Calu3 (cell line): ENCODE measurements around the gene SLC39A2. TPM values are rescaled to one million over a fixed set of nuclear protein-coding genes. Genes with fewer than 3 reads are reported as not detected.

Experiments
- BruUV-seq: library from RNA; stranded (reverse); fragments of 400-500 nt; replicated peaks from 2 replicates; lab custom pipeline; 2021; lab: Mats Ljungman, UMichigan
- CTCF ChIA-PET: fragments of 300-600 bp; sonication (Branson Sonifier 250); formaldehyde crosslinking; loops from one replicate; lab custom pipeline; 2022; ENCODE audit warnings: antibody characterized with exemption; lab: Charles Lee
- DNase-seq: peaks from one replicate; pipeline ENCODE4 v3.0.0; 2022
- H3K27ac Mint-ChIP-seq: one replicate; pipeline ENCODE4 v1.8.0; 2022; ENCODE audit warnings: mixed read lengths; ENCODE audit not compliant: unreplicated experiment
- H3K27me3 Mint-ChIP-seq: one replicate; pipeline ENCODE4 v1.8.0; 2022; ENCODE audit warnings: mixed read lengths; ENCODE audit not compliant: unreplicated experiment
- H3K36me3 Mint-ChIP-seq: one replicate; pipeline ENCODE4 v1.8.0; 2022; ENCODE audit warnings: mild to moderate bottlenecking, moderate library complexity, mixed read lengths; ENCODE audit not compliant: insufficient read depth, unreplicated experiment
- H3K4me1 Mint-ChIP-seq: one replicate; pipeline ENCODE4 v1.8.0; 2022; ENCODE audit warnings: mild to moderate bottlenecking, low read depth, mixed read lengths; ENCODE audit not compliant: unreplicated experiment
- H3K4me3 Mint-ChIP-seq: one replicate; pipeline ENCODE4 v1.8.0; 2022; ENCODE audit warnings: mild to moderate bottlenecking, low read depth, moderate library complexity, mixed read lengths; ENCODE audit not compliant: unreplicated experiment
- H3K9me3 Mint-ChIP-seq: one replicate; pipeline ENCODE4 v1.8.0; 2022; ENCODE audit warnings: low read depth, mixed read lengths; ENCODE audit not compliant: unreplicated experiment
- CTCF ChIP-seq: fragments of 200-600 bp; IDR thresholded peaks from one replicate; pipeline ENCODE4 v1.8.0; 2022; ENCODE audit warnings: antibody characterized with exemption; ENCODE audit not compliant: unreplicated experiment
- intact Hi-C: fragments of 100-400 bp; cut with micrococcal nuclease; formaldehyde crosslinking; loops from one replicate; pipeline ENCODE4 v1.10.0; 2022; ENCODE audit not compliant: unreplicated experiment
- total RNA-seq: library from RNA; stranded (reverse); gene quantifications from 2 replicates; pipeline ENCODE4 v1.2.3, GENCODE V29; 2022

The SLC39A2 gene
- total RNA-seq, 1 experiment from 2014 or later, result not detected

DNA sequence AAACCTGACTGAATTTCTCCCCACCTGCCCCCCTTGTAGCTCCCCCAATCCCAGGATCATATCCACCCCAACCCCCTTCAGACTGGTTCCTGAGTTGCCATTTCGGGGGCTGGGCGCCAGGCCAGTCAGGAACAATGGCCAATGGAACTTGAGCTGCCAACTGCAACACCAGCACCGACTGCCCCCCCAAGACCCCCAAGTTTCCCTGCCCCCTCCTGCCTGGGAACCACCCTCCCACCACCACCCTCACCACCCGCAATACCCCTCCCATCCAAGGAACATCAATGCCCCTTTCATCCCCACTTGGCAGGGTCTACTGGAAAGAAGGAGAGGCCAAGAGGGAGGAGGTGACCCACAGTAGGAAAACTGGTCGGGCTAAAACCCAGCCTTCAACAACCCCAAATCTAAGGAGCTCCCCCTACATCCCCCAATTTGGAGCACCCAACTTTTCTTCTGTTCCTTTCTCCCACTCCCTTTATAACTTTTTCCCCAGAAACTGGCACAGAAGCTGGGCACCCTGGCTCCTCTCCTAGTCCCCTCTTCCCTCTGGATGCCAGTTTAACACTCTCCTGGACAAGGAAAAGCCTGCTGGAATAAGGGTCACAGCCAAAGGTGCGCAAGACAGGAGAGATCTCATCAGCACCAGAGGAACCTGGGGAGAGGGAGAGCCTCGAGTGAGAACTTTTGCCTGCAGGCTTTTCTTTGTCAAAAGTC is 27.3 kb downstream of the SLC39A2 start:
- TF ChIP-seq CTCF, result no peak
- CTCF ChIA-PET, result no interaction called here
- Mint-ChIP-seq H3K27ac (no peak overlapping the region), H3K9me3 (no peaks in the 10 kb centered on the region), H3K36me3 (peaks cover 8% of the 10 kb centered on the region), H3K27me3 (peaks cover 48% of the 10 kb centered on the region), H3K4me1 (no peaks in the 10 kb centered on the region), H3K4me3 (no peak overlapping the region)
- DNase-seq, result no peak
- intact Hi-C loops, result no loop called here
- BruUV-seq, result no TSS peak

- Mint-ChIP-seq H3K36me3 (peaks cover 8% of the 10 kb centered on the region), H3K4me1 (no peaks in the 10 kb centered on the region), H3K27me3 (peaks cover 49% of the 10 kb centered on the region), H3K9me3 (no peaks in the 10 kb centered on the region), H3K27ac (no peak overlapping the region), H3K4me3 (no peak overlapping the region)
- TF ChIP-seq CTCF, result no peak
- BruUV-seq, result no TSS peak
- no peak for DNase-seq
- intact Hi-C loops, result no loop called here
- CTCF ChIA-PET, result no interaction called here
Measured at GRCh38 chr14:21026988-21027315, 27.9 kb downstream of the SLC39A2 start.

DNA sequence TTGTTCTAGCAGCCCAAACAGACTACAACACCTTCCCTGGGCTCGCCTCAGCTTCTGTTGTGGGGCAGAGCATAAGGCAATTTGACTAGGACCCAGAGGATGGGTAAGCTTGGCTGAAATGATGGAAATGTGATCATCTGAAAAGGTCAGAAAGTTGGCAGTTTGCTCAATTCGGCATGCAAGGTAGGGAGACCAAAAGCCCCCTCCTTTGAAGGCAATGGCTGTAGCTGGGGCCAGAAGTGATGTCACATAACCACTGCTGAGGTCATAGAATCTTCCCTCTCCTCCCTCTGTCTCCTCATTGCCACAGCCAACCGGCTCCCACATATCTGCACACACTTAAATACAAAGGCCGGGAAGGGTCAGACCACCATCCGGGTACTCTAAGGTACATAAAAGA is 30.8 kb downstream of the SLC39A2 start, which contains the start of gene TPPP2:
TSS of gene TPPP2 (plus strand) at position 301 of the 400 bp plus-strand sequence. CDS start 365 bp downstream, outside the sequence.
- CTCF ChIA-PET, result no interaction called here
- Mint-ChIP-seq H3K4me1 (no peaks in the 10 kb centered on the region), H3K27me3 (peaks cover 54% of the 10 kb centered on the region), H3K36me3 (no peaks in the 10 kb centered on the region), H3K27ac (no peak within 1 kb of the TSS), H3K4me3 (no peak within 1 kb of the TSS), H3K9me3 (no peaks in the 10 kb centered on the region)
- intact Hi-C loops, result no loop called here
- no TSS peak for BruUV-seq
- no peak for DNase-seq
- no peak for TF ChIP-seq CTCF

DNA sequence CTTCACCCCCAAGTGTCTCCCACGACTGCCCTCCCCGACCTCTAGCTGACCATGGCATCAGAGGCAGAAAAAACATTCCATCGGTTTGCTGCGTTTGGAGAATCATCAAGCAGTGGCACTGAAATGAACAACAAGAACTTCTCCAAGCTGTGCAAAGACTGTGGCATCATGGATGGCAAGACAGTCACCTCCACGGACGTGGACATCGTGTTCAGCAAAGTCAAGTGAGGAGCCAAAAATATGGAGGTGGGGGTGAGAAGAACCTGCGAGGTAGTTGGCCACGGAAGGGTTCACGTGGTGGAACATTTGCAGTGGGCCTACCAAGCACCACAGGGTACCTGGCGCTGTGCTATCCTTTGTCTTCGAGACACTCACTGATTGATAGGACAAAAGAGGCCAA is 31.4 kb downstream of the SLC39A2 start:
- Mint-ChIP-seq H3K27ac (no peak overlapping the region), H3K4me1 (no peaks in the 10 kb centered on the region), H3K4me3 (no peak overlapping the region), H3K27me3 (peaks cover 60% of the 10 kb centered on the region), H3K9me3 (no peaks in the 10 kb centered on the region), H3K36me3 (no peaks in the 10 kb centered on the region)
- TF ChIP-seq CTCF, result no peak
- BruUV-seq, result no TSS peak
- CTCF ChIA-PET, result no interaction called here
- intact Hi-C loops, result no loop called here
- DNase-seq, result no peak
